Loucy (cell line): ENCODE data around the gene ATP10A.

Source experiments
- H2AFZ ChIP-seq: fragments of 200-600 bp; sonication (generic); 2 replicates; pipeline ENCODE4 v1.6.0; 2016; ENCODE audit warnings: antibody characterized with exemption, mild to moderate bottlenecking, low read length, moderate library complexity
- H3F3A ChIP-seq: fragments of 200-600 bp; 2 replicates; pipeline ENCODE4 v1.6.0; 2016; ENCODE audit warnings: antibody characterized with exemption, low read depth, mild to moderate bottlenecking
- H3K27me3 ChIP-seq: fragments of 200-600 bp; sonication (generic); 2 replicates; pipeline ENCODE4 v1.6.1; 2014; ENCODE audit warnings: low read length, mild to moderate bottlenecking; ENCODE audit not compliant: insufficient read depth, poor library complexity, severe bottlenecking
- H3K36me3 ChIP-seq: fragments of 200-600 bp; sonication (generic); 2 replicates; pipeline ENCODE4 v1.6.1; 2016; ENCODE audit warnings: low read length; ENCODE audit not compliant: insufficient read depth
- H3K4me1 ChIP-seq: fragments of 200-600 bp; sonication (generic); 2 replicates; pipeline ENCODE4 v1.5.1; 2014; ENCODE audit warnings: low read length, mild to moderate bottlenecking; ENCODE audit not compliant: insufficient read depth, poor library complexity, severe bottlenecking
- H3K4me2 ChIP-seq: fragments of 200-600 bp; sonication (generic); 2 replicates; pipeline ENCODE4 v1.6.0; 2014; ENCODE audit warnings: antibody characterized with exemption, low read length, low read depth, mild to moderate bottlenecking; ENCODE audit not compliant: poor library complexity, severe bottlenecking
- H3K4me3 ChIP-seq: fragments of 200-600 bp; sonication (generic); 2 replicates; pipeline ENCODE4 v1.5.1; 2014; ENCODE audit warnings: low read length, mild to moderate bottlenecking, mixed read lengths; ENCODE audit not compliant: poor library complexity, severe bottlenecking
- H3K79me2 ChIP-seq: fragments of 200-600 bp; sonication (generic); 2 replicates; pipeline ENCODE4 v1.6.1; 2014; ENCODE audit warnings: low read length; ENCODE audit not compliant: insufficient read depth
- H3K9ac ChIP-seq: fragments of 200-600 bp; sonication (generic); 2 replicates; pipeline ENCODE4 v1.6.0; 2014; ENCODE audit warnings: mild to moderate bottlenecking, low read depth, low read length, moderate library complexity; ENCODE audit not compliant: poor library complexity, severe bottlenecking
- H3K9me2 ChIP-seq: fragments of 200-600 bp; sonication (generic); replicated peaks from 2 replicates; pipeline ENCODE4 v1.6.1; 2016; ENCODE audit warnings: low read depth, low read length, mixed read lengths
- H3K9me3 ChIP-seq: fragments of 200-600 bp; sonication (generic); 2 replicates; pipeline ENCODE4 v1.6.1; 2014; ENCODE audit warnings: mild to moderate bottlenecking, antibody characterized with exemption, low read length, low read depth; ENCODE audit not compliant: insufficient read depth
- H4K20me1 ChIP-seq: fragments of 200-600 bp; sonication (generic); 2 replicates; pipeline ENCODE4 v1.6.0; 2014; ENCODE audit warnings: antibody characterized with exemption, low read length, mild to moderate bottlenecking; ENCODE audit not compliant: insufficient read depth, poor library complexity, severe bottlenecking
- CTCF ChIP-seq: fragments of 200-600 bp; sonication (generic); conservative IDR thresholded peaks from 2 replicates; pipeline ENCODE4 v1.5.1; 2014; ENCODE audit warnings: mild to moderate bottlenecking, antibody characterized with exemption, low read length
- EZH2phosphoT487 ChIP-seq: fragments of 200-600 bp; IDR thresholded peaks from 2 replicates; pipeline ENCODE4 v1.6.1; 2018; ENCODE audit warnings: antibody characterized with exemption, mild to moderate bottlenecking, moderate library complexity, borderline replicate concordance

Gene ATP10A

GRCh38 chr15:25742776-25743547 is 120.2 kb downstream of the ATP10A start:
- H3K4me2 ChIP-seq = no peak overlapping the region
- no peaks in the 10 kb centered on the region for H3F3A ChIP-seq
- no peaks in the 10 kb centered on the region for H3K27me3 ChIP-seq
- H3K4me1 ChIP-seq = no peaks in the 10 kb centered on the region
- H3K9me3 ChIP-seq = peaks cover 7% of the 10 kb centered on the region; the same call in 1 of the 2 replicates
- no peaks in the 10 kb centered on the region for H3K79me2 ChIP-seq
- H4K20me1 ChIP-seq = no peaks in the 10 kb centered on the region
- no peaks in the 10 kb centered on the region for H3K36me3 ChIP-seq
- no peak overlapping the region for H2AFZ ChIP-seq
- H3K9ac ChIP-seq = no peak overlapping the region
- H3K9me2 ChIP-seq = no peaks in the 10 kb centered on the region
- TF ChIP-seq EZH2phosphoT487 (no peak), CTCF (no peak)
- no peak overlapping the region for H3K4me3 ChIP-seq

DNA sequence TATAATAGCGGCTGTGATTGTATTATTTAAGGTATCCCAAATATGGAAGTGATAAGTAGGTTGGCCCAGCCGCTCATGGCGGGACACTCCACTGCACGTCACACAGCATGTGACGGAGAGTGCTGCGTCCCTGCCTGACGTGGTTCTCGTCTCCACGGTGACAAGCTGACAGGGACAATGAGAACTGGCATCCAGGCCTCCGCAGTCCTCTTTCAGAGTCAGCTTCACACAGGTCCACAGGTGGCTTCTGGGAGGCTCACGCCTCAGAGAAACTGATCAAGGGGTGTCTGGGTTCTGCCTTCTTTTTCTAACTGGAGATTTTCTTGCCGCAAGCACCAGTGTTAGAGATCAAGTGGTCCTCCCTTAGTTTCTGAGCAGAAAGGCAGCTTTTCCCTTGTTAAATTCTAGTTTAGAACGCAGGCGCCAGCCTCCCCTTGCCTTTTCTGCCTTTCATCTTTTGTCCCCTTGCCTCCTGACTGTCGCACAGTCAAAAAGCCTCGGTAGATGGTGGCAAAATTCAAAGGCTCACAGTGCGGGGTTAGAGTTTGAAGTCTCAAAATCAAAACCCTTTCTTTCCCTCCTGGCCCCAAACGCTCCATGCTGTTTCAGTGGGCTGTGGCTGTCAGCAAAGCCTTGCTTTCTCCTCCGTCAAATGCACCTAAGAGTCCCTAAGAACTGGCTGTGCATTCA is 120.9 kb downstream of the ATP10A start:
- no peaks in the 10 kb centered on the region for H3K4me1 ChIP-seq
- H3K9me2 ChIP-seq = no peaks in the 10 kb centered on the region
- H3F3A ChIP-seq = no peaks in the 10 kb centered on the region
- TF ChIP-seq EZH2phosphoT487 = no peak
- no peak for TF ChIP-seq CTCF
- H3K36me3 ChIP-seq = no peaks in the 10 kb centered on the region
- no peak overlapping the region for H3K9ac ChIP-seq
- no peaks in the 10 kb centered on the region for H3K27me3 ChIP-seq
- H3K4me3 ChIP-seq = no peak overlapping the region
- H3K79me2 ChIP-seq = no peaks in the 10 kb centered on the region
- no peak overlapping the region for H2AFZ ChIP-seq
- no peak overlapping the region for H3K4me2 ChIP-seq
- H4K20me1 ChIP-seq = no peaks in the 10 kb centered on the region
- H3K9me3 ChIP-seq = peaks cover 7% of the 10 kb centered on the region; the same call in 1 of the 2 replicates

DNA sequence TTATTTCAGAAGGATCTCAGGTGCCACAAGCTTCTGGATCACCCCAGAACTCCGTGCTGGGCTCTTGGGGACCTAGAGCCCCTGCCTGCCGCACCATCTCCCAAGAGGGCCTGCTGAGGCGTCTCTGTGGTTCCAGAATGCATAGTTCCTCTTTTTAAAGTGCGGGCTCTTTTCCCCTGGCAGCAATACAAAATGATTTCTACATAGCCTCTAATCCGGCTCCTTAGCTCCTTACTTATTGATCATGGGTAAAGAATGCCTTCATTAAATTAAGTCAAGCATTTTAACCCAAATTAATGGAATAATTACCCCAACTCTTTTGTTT is 121.9 kb downstream of the ATP10A start:
- no peak overlapping the region for H3K9ac ChIP-seq
- no peaks in the 10 kb centered on the region for H3K27me3 ChIP-seq
- no peaks in the 10 kb centered on the region for H3K79me2 ChIP-seq
- no peaks in the 10 kb centered on the region for H3K9me2 ChIP-seq
- H3K4me3 ChIP-seq = no peak overlapping the region
- H3K36me3 ChIP-seq = no peaks in the 10 kb centered on the region
- TF ChIP-seq EZH2phosphoT487 = no peak
- TF ChIP-seq CTCF = no peak
- no peak overlapping the region for H3K4me2 ChIP-seq
- H3K4me1 ChIP-seq = no peaks in the 10 kb centered on the region
- peaks cover 7% of the 10 kb centered on the region; the same call in 1 of the 2 replicates for H3K9me3 ChIP-seq
- H4K20me1 ChIP-seq = no peaks in the 10 kb centered on the region
- no peak overlapping the region for H2AFZ ChIP-seq
- H3F3A ChIP-seq = no peaks in the 10 kb centered on the region
